Medulla oblongata (tissue), 1 donor: ENCODE results near the gene OR10A4.
"Not testable (repeated sequence)": the region's sequence is repeated elsewhere in the genome, so short reads cannot be mapped to it uniquely, and the experiment has no call there.

Experiments
- DNase-seq: peaks from one replicate; pipeline ENCODE4 v3.0.0-alpha.2; 2015; ENCODE audit errors: extremely low spot score

The OR10A4 gene

GRCh38 chr11:6898911-6899310, 22.5 kb downstream of the OR10A4 start:
- no peak for DNase-seq

GRCh38 chr11:6900327-6900999, 24.0 kb downstream of the OR10A4 start:
- DNase-seq = no peak

- DNase-seq = not testable (repeated sequence)
Measured at GRCh38 chr11:6904804-6905203, 28.4 kb downstream of the OR10A4 start.

- DNase-seq = no peak
Measured at GRCh38 chr11:6911378-6911777, 35.0 kb downstream of the OR10A4 start.

- no peak for DNase-seq
Measured at GRCh38 chr11:6911948-6912347, 35.5 kb downstream of the OR10A4 start.

GRCh38 chr11:6919698-6920097, 43.3 kb downstream of the OR10A4 start:
- DNase-seq = no peak

GRCh38 chr11:6920702-6921101, 44.3 kb downstream of the OR10A4 start, which contains the start of gene OR2D3:
Gene OR2D3 (plus strand): TSS chr11:6921002. CDS start chr11:6921002, 0 bp downstream.
- no peak for DNase-seq

- no peak for DNase-seq
Measured at GRCh38 chr11:6925007-6925577, 48.7 kb downstream of the OR10A4 start.

- DNase-seq = no peak
Measured at GRCh38 chr11:6925636-6926207, 49.3 kb downstream of the OR10A4 start.

GRCh38 chr11:6926208-6927029, 50.0 kb downstream of the OR10A4 start, which contains the start of gene ZNF215:
Gene ZNF215 (plus strand): TSS chr11:6926426. CDS start chr11:6932273, 5,847 bp downstream.
- peak; percentile 2 for DNase-seq

GRCh38 chr11:6927030-6927617, 50.7 kb downstream of the OR10A4 start:
- no peak for DNase-seq
